HG03442 (cell line): Measurements from ENCODE around the gene NGB.
"Not testable (repeated sequence)": the region's sequence is repeated elsewhere in the genome, so short reads cannot be mapped to it uniquely, and the experiment has no call there.

Source experiments
- ATAC-seq: cut with Tn5 transposase; IDR thresholded peaks from one replicate; pipeline ENCODE4 v1.9.1; 2021; ENCODE audit warnings: mild to moderate bottlenecking, moderate library complexity; ENCODE audit not compliant: unreplicated experiment

Gene NGB

GRCh38 chr14:77271113-77271710 is at the start of gene NGB:
NGB (minus strand) TSS chr14:77271206; CDS start chr14:77270937, 269 bp downstream.
- ATAC-seq = no peak

GRCh38 chr14:77320238-77320935 is 49.4 kb upstream of the NGB start, which contains the start of gene POMT2:
POMT2 (minus strand) TSS chr14:77320883; CDS start chr14:77320681, 202 bp downstream.
- peak; percentile 66 for ATAC-seq

GRCh38 chr14:77319422-77319821 is 48.4 kb upstream of the NGB start:
- ATAC-seq = no peak

- not testable (repeated sequence) for ATAC-seq
Measured at GRCh38 chr14:77318756-77319155, 47.8 kb upstream of the NGB start.

- no peak for ATAC-seq
Measured at GRCh38 chr14:77318006-77318553, 47.1 kb upstream of the NGB start.

GRCh38 chr14:77316872-77317301 is 45.9 kb upstream of the NGB start:
- ATAC-seq = no peak

- ATAC-seq = no peak
Measured at GRCh38 chr14:77316195-77316505, 45.1 kb upstream of the NGB start.

GRCh38 chr14:77314539-77315457 is 43.8 kb upstream of the NGB start:
- no peak for ATAC-seq

GRCh38 chr14:77314043-77314442 is 43.0 kb upstream of the NGB start:
- no peak for ATAC-seq

- ATAC-seq = no peak
Measured at GRCh38 chr14:77313371-77313770, 42.4 kb upstream of the NGB start.

GRCh38 chr14:77311217-77311616 is 40.2 kb upstream of the NGB start:
- no peak for ATAC-seq

- no peak for ATAC-seq
Measured at GRCh38 chr14:77310026-77310425, 39.0 kb upstream of the NGB start.

- no peak for ATAC-seq
Measured at GRCh38 chr14:77309131-77309530, 38.1 kb upstream of the NGB start.

- ATAC-seq = no peak
Measured at GRCh38 chr14:77306851-77307496, 36.0 kb upstream of the NGB start.

GRCh38 chr14:77306416-77306815 is 35.4 kb upstream of the NGB start:
- ATAC-seq = no peak

GRCh38 chr14:77305696-77306095 is 34.7 kb upstream of the NGB start:
- no peak for ATAC-seq

GRCh38 chr14:77303417-77304156 is 32.6 kb upstream of the NGB start:
- peak; percentile 73 for ATAC-seq

GRCh38 chr14:77302926-77303325 is 31.9 kb upstream of the NGB start:
- no peak for ATAC-seq

- ATAC-seq = no peak
Measured at GRCh38 chr14:77301103-77301502, 30.1 kb upstream of the NGB start.

GRCh38 chr14:77299771-77300170 is 28.8 kb upstream of the NGB start:
- no peak for ATAC-seq
